HG03558 (cell line): Measurements from ENCODE around the gene NBEAL1.
"Not testable (repeated sequence)": the region's sequence is repeated elsewhere in the genome, so short reads cannot be mapped to it uniquely, and the experiment has no call there.

Source experiments
- ATAC-seq: cut with Tn5 transposase; IDR thresholded peaks from one replicate; pipeline ENCODE4 v1.9.1; 2021; ENCODE audit warnings: moderate number of reproducible peaks; ENCODE audit not compliant: unreplicated experiment; ENCODE audit errors: extremely low read depth

Gene NBEAL1

GRCh38 chr2:203037026-203037425 lies 22.4 kb downstream of the NBEAL1 start:
- ATAC-seq = no peak

GRCh38 chr2:203038586-203038985 lies 23.9 kb downstream of the NBEAL1 start:
- ATAC-seq = no peak

GRCh38 chr2:203039211-203039610 lies 24.5 kb downstream of the NBEAL1 start:
- ATAC-seq = not testable (repeated sequence)

GRCh38 chr2:203040966-203041521 lies 26.4 kb downstream of the NBEAL1 start:
- no peak for ATAC-seq

- no peak for ATAC-seq
These were observed 27.5 kb downstream of the NBEAL1 start for GRCh38 chr2:203042178-203042577.

GRCh38 chr2:203043226-203043625 lies 28.6 kb downstream of the NBEAL1 start:
- ATAC-seq = no peak

- no peak for ATAC-seq
These were observed 31.2 kb downstream of the NBEAL1 start for GRCh38 chr2:203045867-203046266.

GRCh38 chr2:203052539-203052938 lies 37.9 kb downstream of the NBEAL1 start:
- ATAC-seq = no peak

GRCh38 chr2:203059567-203060240 lies 45.0 kb downstream of the NBEAL1 start:
- no peak for ATAC-seq

- no peak for ATAC-seq
These were observed 46.7 kb downstream of the NBEAL1 start for GRCh38 chr2:203061346-203061745.

- no peak for ATAC-seq
These were observed 47.5 kb downstream of the NBEAL1 start for GRCh38 chr2:203062126-203062525.

GRCh38 chr2:203066519-203067091 lies 51.9 kb downstream of the NBEAL1 start:
- not testable (repeated sequence) for ATAC-seq

- ATAC-seq = no peak
These were observed 56.0 kb downstream of the NBEAL1 start for GRCh38 chr2:203070701-203071100.

GRCh38 chr2:203071148-203071547 lies 56.5 kb downstream of the NBEAL1 start:
- no peak for ATAC-seq

GRCh38 chr2:203072371-203072770 lies 57.7 kb downstream of the NBEAL1 start:
- no peak for ATAC-seq

GRCh38 chr2:203077451-203077850 lies 62.8 kb downstream of the NBEAL1 start:
- no peak for ATAC-seq

- ATAC-seq = no peak
These were observed 65.9 kb downstream of the NBEAL1 start for GRCh38 chr2:203080447-203081045.

- no peak for ATAC-seq
These were observed 68.7 kb downstream of the NBEAL1 start for GRCh38 chr2:203083328-203083727.

- not testable (repeated sequence) for ATAC-seq
These were observed 71.7 kb downstream of the NBEAL1 start for GRCh38 chr2:203086381-203086780.

GRCh38 chr2:203090721-203091120 lies 76.0 kb downstream of the NBEAL1 start:
- ATAC-seq = not testable (repeated sequence)

- ATAC-seq = no peak
These were observed 83.1 kb downstream of the NBEAL1 start for GRCh38 chr2:203097735-203098134.
